ENCODE measurements around the gene ASNS. TPM values are rescaled to one million over a fixed set of nuclear protein-coding genes. Genes with fewer than 3 reads are reported as not detected.
A peak's percentile ranks its signal among the peaks of the same experiment; 100 is the strongest.
"Not testable (repeated sequence)": the region's sequence is repeated elsewhere in the genome, so short reads cannot be mapped to it uniquely, and the experiment has no call there.

Gene ASNS, protein sequence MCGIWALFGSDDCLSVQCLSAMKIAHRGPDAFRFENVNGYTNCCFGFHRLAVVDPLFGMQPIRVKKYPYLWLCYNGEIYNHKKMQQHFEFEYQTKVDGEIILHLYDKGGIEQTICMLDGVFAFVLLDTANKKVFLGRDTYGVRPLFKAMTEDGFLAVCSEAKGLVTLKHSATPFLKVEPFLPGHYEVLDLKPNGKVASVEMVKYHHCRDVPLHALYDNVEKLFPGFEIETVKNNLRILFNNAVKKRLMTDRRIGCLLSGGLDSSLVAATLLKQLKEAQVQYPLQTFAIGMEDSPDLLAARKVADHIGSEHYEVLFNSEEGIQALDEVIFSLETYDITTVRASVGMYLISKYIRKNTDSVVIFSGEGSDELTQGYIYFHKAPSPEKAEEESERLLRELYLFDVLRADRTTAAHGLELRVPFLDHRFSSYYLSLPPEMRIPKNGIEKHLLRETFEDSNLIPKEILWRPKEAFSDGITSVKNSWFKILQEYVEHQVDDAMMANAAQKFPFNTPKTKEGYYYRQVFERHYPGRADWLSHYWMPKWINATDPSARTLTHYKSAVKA
- total RNA-seq (2022) (191 and 303 TPM in 2 replicates), Bru-seq, nascent RNA (percentile 88 among the genes with signal in this experiment), BruChase-seq, experiment 1, labeled RNA remaining after a 6-hour chase (percentile 95 among the genes with signal in this experiment), BruChase-seq, experiment 2, labeled RNA remaining after a 2-hour chase (percentile 97 among the genes with signal in this experiment)
- long read RNA-seq, transcript ASNS-203 (13 exons, 2,289 nt): minor isoform, 7 of 456 reads
- long read RNA-seq, transcript ASNS-209 (13 exons, 1,812 nt): minor isoform, 10 of 456 reads
- long read RNA-seq, transcript ASNS-201 (14 exons, 2,356 nt): minor isoform, 13 of 456 reads
- long read RNA-seq, transcript ASNS-202 (13 exons, 1,994 nt): major isoform, 169 of 456 reads
- long read RNA-seq, partial matches to known transcripts: 251 of 456 reads
- long read RNA-seq, other reads (novel, unspliced or antisense): 3 of 456 reads

DNA sequence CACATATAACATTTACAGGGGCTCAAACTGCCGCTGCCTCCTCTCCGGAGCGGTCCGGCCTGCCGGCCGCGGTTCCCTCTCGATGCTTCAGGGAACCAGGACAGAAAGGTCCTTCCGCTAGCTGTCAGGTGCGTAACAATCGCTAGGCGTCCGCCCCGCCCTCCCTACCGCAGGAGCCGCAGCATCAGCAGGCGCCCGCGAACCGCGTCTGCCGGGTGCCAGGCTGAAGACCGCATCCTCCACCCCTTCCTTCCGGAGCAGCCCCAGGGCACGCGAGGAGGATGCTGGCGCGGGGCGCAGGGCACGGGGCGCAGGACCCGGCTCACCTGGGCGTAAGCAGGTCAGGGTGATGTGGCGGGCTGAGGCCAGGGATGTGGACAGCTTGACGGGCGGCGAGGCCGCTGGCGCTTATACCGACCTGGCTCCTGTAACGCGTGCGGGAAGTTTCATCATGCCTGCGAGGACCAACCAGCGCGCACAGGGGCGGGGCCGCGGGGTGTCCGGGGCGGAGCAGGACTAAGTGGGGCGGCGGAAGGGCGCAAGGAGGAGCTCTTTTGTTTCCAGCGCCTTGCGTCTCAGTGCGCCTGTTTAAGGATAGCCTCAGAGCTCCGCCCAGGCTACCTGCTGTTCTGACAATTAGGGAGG, at the start of gene ASNS:
Gene ASNS (minus strand): TSS at position 384 of the 645 bp plus-strand sequence. CDS start 3,252 bp downstream, outside the sequence.
- Mint-ChIP-seq H3K4me1 (ENCODE audit: insufficient read depth, unreplicated experiment) (peaks cover 12% of the 10 kb centered on the region), H3K4me3 (ENCODE audit: unreplicated experiment) (peak within 1 kb of the TSS; percentile 86), H3K27ac (ENCODE audit: low read depth, unreplicated experiment) (peak within 1 kb of the TSS; percentile 83), H3K27me3 (ENCODE audit: insufficient read depth, unreplicated experiment) (no peaks in the 10 kb centered on the region), H3K36me3 (ENCODE audit: insufficient read depth, unreplicated experiment) (peaks cover 28% of the 10 kb centered on the region), H3K9me3 (ENCODE audit: unreplicated experiment) (no peaks in the 10 kb centered on the region)
- CTCF ChIA-PET: interaction anchor here (0.5 to 2.2 kb wide), 9 partner anchors 15 to 540 kb away, joined by 3 to 14 read pairs (median 3); no protein-coding TSS in a partner anchor
- TF ChIP-seq, protein P1, sequence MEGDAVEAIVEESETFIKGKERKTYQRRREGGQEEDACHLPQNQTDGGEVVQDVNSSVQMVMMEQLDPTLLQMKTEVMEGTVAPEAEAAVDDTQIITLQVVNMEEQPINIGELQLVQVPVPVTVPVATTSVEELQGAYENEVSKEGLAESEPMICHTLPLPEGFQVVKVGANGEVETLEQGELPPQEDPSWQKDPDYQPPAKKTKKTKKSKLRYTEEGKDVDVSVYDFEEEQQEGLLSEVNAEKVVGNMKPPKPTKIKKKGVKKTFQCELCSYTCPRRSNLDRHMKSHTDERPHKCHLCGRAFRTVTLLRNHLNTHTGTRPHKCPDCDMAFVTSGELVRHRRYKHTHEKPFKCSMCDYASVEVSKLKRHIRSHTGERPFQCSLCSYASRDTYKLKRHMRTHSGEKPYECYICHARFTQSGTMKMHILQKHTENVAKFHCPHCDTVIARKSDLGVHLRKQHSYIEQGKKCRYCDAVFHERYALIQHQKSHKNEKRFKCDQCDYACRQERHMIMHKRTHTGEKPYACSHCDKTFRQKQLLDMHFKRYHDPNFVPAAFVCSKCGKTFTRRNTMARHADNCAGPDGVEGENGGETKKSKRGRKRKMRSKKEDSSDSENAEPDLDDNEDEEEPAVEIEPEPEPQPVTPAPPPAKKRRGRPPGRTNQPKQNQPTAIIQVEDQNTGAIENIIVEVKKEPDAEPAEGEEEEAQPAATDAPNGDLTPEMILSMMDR (IDR thresholded peaks at IDR 0.05; ENCODE audit: unreplicated experiment): no peak
- intact Hi-C loops (cut with micrococcal nuclease): loop anchor here (1.0 to 10.0 kb wide), 3 partner anchors 101 to 293 kb away; no protein-coding TSS in a partner anchor
- TSS peak; percentile 60 for BruUV-seq (replicated peaks)
- POLR2A ChIA-PET: interaction anchor here (0.6 to 2.0 kb wide), 7 partner anchors 16 to 768 kb away, joined by 3 to 13 read pairs (median 4); partner anchors contain the start of gene SDHAF3
- peak; percentile 96 for DNase-seq (ENCODE audit: unreplicated experiment)

DNA sequence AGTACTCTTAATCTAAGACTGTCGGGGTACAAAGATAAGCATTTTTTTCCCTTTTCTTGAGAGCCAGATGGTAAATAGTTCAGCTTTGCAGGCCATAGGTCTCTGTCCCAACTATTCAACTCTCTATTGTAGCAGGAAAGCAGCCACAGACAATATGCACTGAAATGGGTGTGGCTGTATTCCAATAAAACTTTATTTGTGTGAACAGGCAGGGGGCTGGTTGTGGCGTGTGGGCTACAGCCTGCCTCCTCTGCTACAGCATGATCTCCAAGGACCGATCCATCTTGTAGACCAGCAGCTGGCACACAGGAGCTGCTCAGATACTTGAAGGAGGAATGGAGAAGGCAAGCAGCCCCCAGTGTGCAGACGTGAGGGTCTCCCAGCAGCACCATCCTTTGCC, 49.0 kb upstream of the ASNS start:
- CTCF ChIA-PET: not testable (repeated sequence)

DNA sequence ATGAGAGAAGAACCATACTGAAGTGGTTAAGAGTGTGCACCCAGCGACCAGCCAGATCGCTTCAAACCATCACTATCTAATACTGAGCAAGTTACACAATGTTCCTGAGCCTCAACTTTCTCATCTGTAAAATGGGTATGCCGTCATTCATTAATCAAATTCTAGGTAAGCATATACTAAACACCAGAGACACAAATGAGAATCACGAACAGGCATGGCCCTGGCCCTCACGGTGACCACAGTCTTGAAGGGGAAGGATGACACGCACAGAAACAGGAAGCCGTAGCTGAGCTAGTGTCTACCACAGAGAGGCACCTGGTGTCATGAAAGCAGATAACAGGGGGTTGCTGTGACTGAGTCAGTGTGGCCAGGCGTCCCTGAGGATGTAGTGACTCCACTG, 43.1 kb upstream of the ASNS start:
- H3K4me3 Mint-ChIP-seq (ENCODE audit: unreplicated experiment); H3K27ac Mint-ChIP-seq (ENCODE audit: low read depth, unreplicated experiment); BruUV-seq (replicated peaks); H3K27me3 Mint-ChIP-seq (ENCODE audit: insufficient read depth, unreplicated experiment); CTCF ChIA-PET; H3K4me1 Mint-ChIP-seq (ENCODE audit: insufficient read depth, unreplicated experiment); POLR2A ChIA-PET; DNase-seq (ENCODE audit: unreplicated experiment); intact Hi-C loops (cut with micrococcal nuclease); H3K36me3 Mint-ChIP-seq (ENCODE audit: insufficient read depth, unreplicated experiment); H3K9me3 Mint-ChIP-seq (ENCODE audit: unreplicated experiment): not testable (repeated sequence)

More for the DNA sequence above, 49.0 kb upstream of the ASNS start:
- H3K27ac Mint-ChIP-seq (ENCODE audit: low read depth, unreplicated experiment); H3K27me3 Mint-ChIP-seq (ENCODE audit: insufficient read depth, unreplicated experiment); DNase-seq (ENCODE audit: unreplicated experiment); H3K4me1 Mint-ChIP-seq (ENCODE audit: insufficient read depth, unreplicated experiment); H3K4me3 Mint-ChIP-seq (ENCODE audit: unreplicated experiment); intact Hi-C loops (cut with micrococcal nuclease); BruUV-seq (replicated peaks); H3K9me3 Mint-ChIP-seq (ENCODE audit: unreplicated experiment); H3K36me3 Mint-ChIP-seq (ENCODE audit: insufficient read depth, unreplicated experiment); POLR2A ChIA-PET: not testable (repeated sequence)

DNA sequence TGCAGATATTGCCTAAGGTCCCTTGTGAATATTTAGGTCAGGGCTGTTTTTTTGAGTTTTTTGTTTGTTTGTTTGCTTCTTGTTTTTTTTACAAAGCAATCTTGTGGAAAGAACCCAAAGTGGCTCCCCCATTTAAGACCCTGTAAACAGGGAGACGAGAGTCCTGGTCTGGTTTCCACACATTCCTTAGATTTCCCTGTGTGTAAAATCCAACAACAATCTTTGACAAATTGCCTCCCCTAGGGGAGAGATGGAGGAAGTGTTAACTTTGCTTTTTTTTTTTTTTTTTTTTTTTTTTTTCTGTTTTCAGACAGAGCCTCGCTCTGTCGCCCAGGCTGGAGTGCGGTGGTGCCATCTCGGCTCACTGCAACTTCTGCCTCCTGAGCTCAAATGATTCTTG, 40.1 kb upstream of the ASNS start:
- H3K27ac Mint-ChIP-seq (ENCODE audit: low read depth, unreplicated experiment); H3K9me3 Mint-ChIP-seq (ENCODE audit: unreplicated experiment); H3K36me3 Mint-ChIP-seq (ENCODE audit: insufficient read depth, unreplicated experiment); intact Hi-C loops (cut with micrococcal nuclease); DNase-seq (ENCODE audit: unreplicated experiment); POLR2A ChIA-PET; CTCF ChIA-PET; H3K4me1 Mint-ChIP-seq (ENCODE audit: insufficient read depth, unreplicated experiment); BruUV-seq (replicated peaks); H3K27me3 Mint-ChIP-seq (ENCODE audit: insufficient read depth, unreplicated experiment); H3K4me3 Mint-ChIP-seq (ENCODE audit: unreplicated experiment): not testable (repeated sequence)

DNA sequence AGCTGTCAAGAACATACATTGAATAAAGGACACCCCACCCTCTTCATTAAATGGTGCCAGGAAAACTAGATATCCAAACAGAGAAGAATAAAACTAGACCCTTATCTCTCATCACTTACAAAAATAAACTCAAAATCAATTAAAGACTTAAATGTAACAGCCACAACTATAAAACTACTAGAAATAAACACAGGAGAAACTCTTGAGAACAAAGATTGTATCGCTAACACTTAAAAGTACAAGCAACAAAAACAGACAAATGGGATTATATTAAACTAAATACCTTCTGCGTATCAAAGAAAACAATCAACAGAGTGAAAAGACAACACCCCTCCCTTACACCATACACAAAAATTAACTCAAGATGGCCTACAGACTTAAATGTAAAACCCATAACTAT, 24.7 kb upstream of the ASNS start:
- BruUV-seq (replicated peaks); DNase-seq (ENCODE audit: unreplicated experiment); H3K9me3 Mint-ChIP-seq (ENCODE audit: unreplicated experiment); H3K27ac Mint-ChIP-seq (ENCODE audit: low read depth, unreplicated experiment); intact Hi-C loops (cut with micrococcal nuclease); H3K36me3 Mint-ChIP-seq (ENCODE audit: insufficient read depth, unreplicated experiment); POLR2A ChIA-PET; H3K27me3 Mint-ChIP-seq (ENCODE audit: insufficient read depth, unreplicated experiment); H3K4me3 Mint-ChIP-seq (ENCODE audit: unreplicated experiment); CTCF ChIA-PET; H3K4me1 Mint-ChIP-seq (ENCODE audit: insufficient read depth, unreplicated experiment): not testable (repeated sequence)

DNA sequence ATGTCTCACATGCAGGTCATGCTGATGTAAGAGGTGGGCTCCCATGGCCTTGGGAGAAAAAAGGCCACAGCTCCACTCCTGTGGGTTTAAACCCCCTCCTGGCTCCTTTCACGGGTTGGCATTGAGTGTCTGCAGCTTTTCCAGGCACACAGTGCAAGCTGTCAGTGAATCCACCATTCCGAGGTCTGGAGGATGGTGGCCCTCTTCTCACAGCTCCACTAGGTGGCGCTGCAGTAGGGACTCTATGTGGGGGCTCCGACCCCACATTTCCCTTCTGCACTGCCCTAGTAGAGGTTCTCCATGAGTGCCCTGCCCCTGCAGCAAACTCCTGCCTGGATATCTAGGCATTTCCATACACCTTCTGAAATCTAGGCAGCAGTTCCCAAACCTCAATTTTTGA, 19.5 kb upstream of the ASNS start:
- CTCF ChIA-PET; POLR2A ChIA-PET; H3K9me3 Mint-ChIP-seq (ENCODE audit: unreplicated experiment); H3K36me3 Mint-ChIP-seq (ENCODE audit: insufficient read depth, unreplicated experiment); H3K27me3 Mint-ChIP-seq (ENCODE audit: insufficient read depth, unreplicated experiment); H3K4me1 Mint-ChIP-seq (ENCODE audit: insufficient read depth, unreplicated experiment); intact Hi-C loops (cut with micrococcal nuclease); DNase-seq (ENCODE audit: unreplicated experiment); BruUV-seq (replicated peaks); H3K4me3 Mint-ChIP-seq (ENCODE audit: unreplicated experiment); H3K27ac Mint-ChIP-seq (ENCODE audit: low read depth, unreplicated experiment): not testable (repeated sequence)

DNA sequence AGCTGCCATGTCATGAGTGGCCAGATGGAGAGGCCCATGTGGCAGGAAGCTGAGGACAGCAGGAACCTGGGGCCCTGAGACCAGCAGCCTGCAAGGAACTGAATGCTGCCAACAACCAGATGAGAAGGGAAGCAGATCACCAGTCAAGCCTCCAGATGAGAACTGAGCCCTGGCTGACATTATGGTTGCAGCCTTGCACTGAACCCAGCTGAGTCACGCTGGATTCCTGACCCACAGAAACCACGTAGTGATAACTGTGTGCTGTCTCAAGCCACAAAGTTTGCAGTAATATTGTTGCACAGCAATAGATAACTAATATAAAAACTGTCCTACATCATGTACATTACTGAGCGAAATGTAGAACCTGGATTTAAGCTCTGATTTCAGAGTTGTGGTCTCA, 7.3 kb upstream of the ASNS start:
- BruUV-seq (replicated peaks); H3K36me3 Mint-ChIP-seq (ENCODE audit: insufficient read depth, unreplicated experiment); H3K4me3 Mint-ChIP-seq (ENCODE audit: unreplicated experiment); H3K9me3 Mint-ChIP-seq (ENCODE audit: unreplicated experiment); H3K27ac Mint-ChIP-seq (ENCODE audit: low read depth, unreplicated experiment); H3K4me1 Mint-ChIP-seq (ENCODE audit: insufficient read depth, unreplicated experiment); DNase-seq (ENCODE audit: unreplicated experiment); CTCF ChIA-PET; H3K27me3 Mint-ChIP-seq (ENCODE audit: insufficient read depth, unreplicated experiment): not testable (repeated sequence)
- intact Hi-C loops (cut with micrococcal nuclease): loop anchor here (10.0 kb wide), 1 partner anchor 285 kb away; no protein-coding TSS in a partner anchor
- POLR2A ChIA-PET: interaction anchor here (0.6 kb wide), 1 partner anchor 754 kb away, joined by 3 read pairs; no protein-coding TSS in a partner anchor

DNA sequence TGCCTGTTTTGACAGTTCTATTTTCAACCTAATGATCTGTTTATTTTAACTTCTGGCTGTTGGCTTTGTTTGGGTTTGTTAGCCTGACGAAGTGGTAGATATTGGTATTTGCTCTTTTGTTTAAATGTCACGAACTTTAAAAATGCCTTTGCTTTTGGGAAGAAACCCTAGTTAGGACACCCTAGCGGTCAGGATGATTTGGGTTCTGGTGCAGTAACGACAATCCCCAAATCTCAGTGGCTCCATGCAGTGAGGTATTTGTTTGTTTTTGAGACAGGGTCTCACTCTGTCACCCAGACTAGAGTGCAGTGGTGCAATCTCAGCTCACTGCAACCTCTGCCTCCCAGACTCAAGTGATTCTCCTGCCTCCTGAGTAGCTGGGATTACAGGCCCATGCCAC, 2.7 kb upstream of the ASNS start:
- intact Hi-C loops (cut with micrococcal nuclease): loop anchor here (10.0 kb wide), 1 partner anchor 290 kb away; no protein-coding TSS in a partner anchor
- H3K27ac Mint-ChIP-seq (ENCODE audit: low read depth, unreplicated experiment); H3K27me3 Mint-ChIP-seq (ENCODE audit: insufficient read depth, unreplicated experiment); CTCF ChIA-PET; POLR2A ChIA-PET; DNase-seq (ENCODE audit: unreplicated experiment); H3K9me3 Mint-ChIP-seq (ENCODE audit: unreplicated experiment); H3K4me1 Mint-ChIP-seq (ENCODE audit: insufficient read depth, unreplicated experiment); H3K36me3 Mint-ChIP-seq (ENCODE audit: insufficient read depth, unreplicated experiment); BruUV-seq (replicated peaks); H3K4me3 Mint-ChIP-seq (ENCODE audit: unreplicated experiment): not testable (repeated sequence)
